HK-2 (cell line): ENCODE results near the gene SECISBP2L.
"Not testable (repeated sequence)": the region's sequence is repeated elsewhere in the genome, so short reads cannot be mapped to it uniquely, and the experiment has no call there.

Experiments
- DNase-seq: peaks from one replicate; pipeline ENCODE4 v3.0.0-alpha.2; 2018; ENCODE audit not compliant: unreplicated experiment

Gene SECISBP2L

GRCh38 chr15:49046220-49047102 lies at the start of gene SECISBP2L:
TSS of gene SECISBP2L (minus strand) at chr15:49046446. CDS start at chr15:49046299, 147 bp downstream.
- DNase-seq, result peak; percentile 86

- no peak for DNase-seq
Measured at GRCh38 chr15:49094923-49095322, 48.7 kb upstream of the SECISBP2L start.

- no peak for DNase-seq
Measured at GRCh38 chr15:49093252-49094105, 47.2 kb upstream of the SECISBP2L start.

- no peak for DNase-seq
Measured at GRCh38 chr15:49088996-49089395, 42.8 kb upstream of the SECISBP2L start.

GRCh38 chr15:49085696-49086459 lies 39.6 kb upstream of the SECISBP2L start:
- DNase-seq, result no peak

- DNase-seq, result no peak
Measured at GRCh38 chr15:49084285-49084570, 38.0 kb upstream of the SECISBP2L start.

- DNase-seq, result no peak
Measured at GRCh38 chr15:49083401-49084284, 37.4 kb upstream of the SECISBP2L start.

GRCh38 chr15:49082960-49083359 lies 36.7 kb upstream of the SECISBP2L start:
- no peak for DNase-seq

GRCh38 chr15:49079340-49080039 lies 33.2 kb upstream of the SECISBP2L start:
- no peak for DNase-seq

GRCh38 chr15:49075881-49076280 lies 29.6 kb upstream of the SECISBP2L start:
- no peak for DNase-seq

GRCh38 chr15:49074589-49075287 lies 28.5 kb upstream of the SECISBP2L start:
- not testable (repeated sequence) for DNase-seq

GRCh38 chr15:49066372-49066771 lies 20.1 kb upstream of the SECISBP2L start:
- no peak for DNase-seq

- no peak for DNase-seq
Measured at GRCh38 chr15:49064884-49065283, 18.6 kb upstream of the SECISBP2L start.

GRCh38 chr15:49064281-49064653 lies 18.0 kb upstream of the SECISBP2L start:
- DNase-seq, result no peak

- no peak for DNase-seq
Measured at GRCh38 chr15:49063402-49064280, 17.4 kb upstream of the SECISBP2L start.

- no peak for DNase-seq
Measured at GRCh38 chr15:49062900-49063299, 16.7 kb upstream of the SECISBP2L start.

GRCh38 chr15:49060710-49061495 lies 14.7 kb upstream of the SECISBP2L start:
- no peak for DNase-seq

GRCh38 chr15:49059491-49059890 lies 13.2 kb upstream of the SECISBP2L start:
- DNase-seq, result no peak
